ENCODE results near the gene DCC. TPM values are rescaled to one million over a fixed set of nuclear protein-coding genes. Genes with fewer than 3 reads are reported as not detected.

Gene DCC
- total RNA-seq, 1 donor from 2014 or later = not detected

- intact Hi-C loops (cut with DNase I) = no loop called here
- no peak for ATAC-seq (ENCODE audit: poor library complexity)
These were observed 487.0 kb downstream of the DCC start for GRCh38 chr18:52826994-52827393.

DNA sequence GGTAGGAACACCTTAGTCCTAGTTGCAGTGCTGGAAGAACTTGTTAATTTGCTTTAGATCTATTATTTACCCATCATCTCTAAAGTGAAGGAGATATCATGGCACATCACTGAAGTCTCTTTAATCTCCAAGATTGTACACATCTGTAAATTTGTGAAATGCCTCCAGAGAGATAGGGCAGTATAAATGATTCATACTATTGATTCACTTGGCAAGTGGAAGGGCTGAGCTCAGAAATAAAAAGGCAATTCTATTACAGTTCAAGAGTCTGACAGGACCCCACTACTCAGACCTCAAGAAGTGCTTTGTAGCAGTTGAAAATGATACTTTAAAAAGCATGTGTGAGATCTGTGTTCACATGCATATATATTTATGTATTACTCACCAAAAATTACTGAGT lies 489.3 kb downstream of the DCC start:
- DNase-seq (no peak), ATAC-seq (ENCODE audit: poor library complexity) (no peak)
- intact Hi-C loops (cut with DNase I) = no loop called here

More at GRCh38 chr18:52826994-52827393, 487.0 kb downstream of the DCC start:
- no peak for DNase-seq

DNA sequence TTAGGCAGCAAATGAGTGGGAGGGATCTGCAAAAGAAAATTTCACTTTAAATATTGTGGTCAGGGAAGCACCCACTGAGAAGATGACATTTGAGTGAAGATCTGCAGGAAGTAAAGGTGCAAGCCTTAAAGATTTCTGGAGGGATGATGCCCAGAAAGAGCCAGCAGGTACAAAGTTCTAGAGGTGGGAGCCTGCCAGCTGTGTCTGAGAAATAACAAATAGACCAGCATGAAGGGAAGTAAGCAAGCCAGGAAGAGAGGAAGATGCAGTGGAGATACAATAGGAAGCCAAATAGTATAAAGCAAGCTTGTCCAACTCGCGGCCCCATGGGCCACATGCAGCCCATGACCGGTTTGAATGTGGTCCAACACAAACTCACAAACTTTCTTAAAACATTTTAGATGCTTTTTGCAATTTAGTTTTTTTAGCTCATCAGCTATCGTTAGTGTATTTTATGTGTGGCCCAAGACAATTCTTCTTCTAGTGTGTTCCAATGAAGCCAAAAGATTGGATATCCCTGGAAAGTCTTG lies 489.9 kb downstream of the DCC start:
- DNase-seq = peak; percentile 46
- intact Hi-C loops (cut with DNase I) = no loop called here
- ATAC-seq (ENCODE audit: poor library complexity) = peak; percentile 69

DNA sequence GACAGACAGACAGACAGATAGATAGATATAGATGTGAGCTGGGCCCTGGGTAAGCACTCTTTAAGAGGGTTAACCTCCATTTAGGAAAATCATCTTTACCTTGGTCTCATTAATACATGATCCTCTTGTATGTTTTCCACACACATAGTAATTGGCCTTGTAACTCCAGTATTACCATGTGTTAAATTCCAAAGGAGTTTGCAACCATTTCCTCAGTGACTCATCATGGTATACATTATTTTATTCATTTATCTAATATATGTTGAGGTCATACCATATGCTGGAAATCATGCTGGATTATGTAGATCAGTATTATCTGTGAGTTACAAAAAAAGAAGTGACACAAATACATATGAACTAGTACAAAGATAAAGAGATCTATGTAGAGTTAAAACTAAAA lies 504.3 kb downstream of the DCC start:
- no peak for DNase-seq
- ATAC-seq (ENCODE audit: poor library complexity) = no peak
- intact Hi-C loops (cut with DNase I) = no loop called here

DNA sequence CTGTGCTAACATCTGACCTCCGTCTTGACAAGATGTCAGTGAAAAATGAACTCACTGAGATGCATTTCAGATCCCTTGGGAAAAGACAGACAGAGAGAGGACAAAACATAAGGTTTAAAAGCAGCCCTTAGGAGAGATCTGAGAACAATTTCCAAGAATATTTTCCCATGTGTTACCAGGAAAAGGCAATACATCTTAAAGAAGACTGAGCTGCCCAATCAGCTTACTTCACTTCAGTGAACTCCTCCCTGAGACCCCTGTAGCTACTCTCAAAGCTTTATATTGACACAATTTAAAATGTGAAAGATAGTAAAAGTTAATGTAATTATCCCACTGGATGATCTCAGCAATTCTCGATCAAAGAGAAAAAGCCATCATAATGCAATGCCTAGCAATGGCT lies 505.0 kb downstream of the DCC start:
- intact Hi-C loops (cut with DNase I) = no loop called here
- no peak for ATAC-seq (ENCODE audit: poor library complexity)
- DNase-seq = no peak

DNA sequence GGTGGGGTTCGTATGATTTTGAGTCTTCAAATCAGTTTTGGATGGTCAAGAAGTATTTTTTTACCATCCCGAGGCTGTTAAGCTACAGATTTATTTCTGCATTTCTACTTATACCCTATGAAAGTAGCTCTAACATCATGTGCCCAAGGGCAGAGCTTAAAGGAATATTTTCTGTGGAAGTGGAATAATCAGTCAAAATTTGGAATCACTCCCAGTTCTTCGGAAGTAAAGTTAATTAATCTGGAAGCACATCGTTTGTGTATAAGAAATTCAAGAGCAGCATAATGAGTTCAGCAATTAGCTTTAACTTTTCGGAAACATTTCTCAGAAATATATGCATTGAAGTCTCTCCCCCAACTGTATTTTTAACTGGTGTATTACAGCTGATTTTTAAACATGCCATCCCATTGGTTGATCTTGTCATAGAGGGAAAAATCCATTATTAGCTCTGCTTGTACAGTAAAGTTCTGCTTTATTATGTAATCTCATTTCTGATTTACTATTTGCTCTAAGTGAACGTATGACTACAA lies 510.1 kb downstream of the DCC start:
- DNase-seq = no peak
- ATAC-seq (ENCODE audit: poor library complexity) = no peak
- intact Hi-C loops (cut with DNase I) = no loop called here

- DNase-seq (no peak), ATAC-seq (ENCODE audit: poor library complexity) (no peak)
- intact Hi-C loops (cut with DNase I) = no loop called here
These were observed 521.6 kb downstream of the DCC start for GRCh38 chr18:52861558-52861957.

- intact Hi-C loops (cut with DNase I) = no loop called here
- no peak for DNase-seq
- ATAC-seq (ENCODE audit: poor library complexity) = no peak
These were observed 529.4 kb downstream of the DCC start for GRCh38 chr18:52869349-52869923.

DNA sequence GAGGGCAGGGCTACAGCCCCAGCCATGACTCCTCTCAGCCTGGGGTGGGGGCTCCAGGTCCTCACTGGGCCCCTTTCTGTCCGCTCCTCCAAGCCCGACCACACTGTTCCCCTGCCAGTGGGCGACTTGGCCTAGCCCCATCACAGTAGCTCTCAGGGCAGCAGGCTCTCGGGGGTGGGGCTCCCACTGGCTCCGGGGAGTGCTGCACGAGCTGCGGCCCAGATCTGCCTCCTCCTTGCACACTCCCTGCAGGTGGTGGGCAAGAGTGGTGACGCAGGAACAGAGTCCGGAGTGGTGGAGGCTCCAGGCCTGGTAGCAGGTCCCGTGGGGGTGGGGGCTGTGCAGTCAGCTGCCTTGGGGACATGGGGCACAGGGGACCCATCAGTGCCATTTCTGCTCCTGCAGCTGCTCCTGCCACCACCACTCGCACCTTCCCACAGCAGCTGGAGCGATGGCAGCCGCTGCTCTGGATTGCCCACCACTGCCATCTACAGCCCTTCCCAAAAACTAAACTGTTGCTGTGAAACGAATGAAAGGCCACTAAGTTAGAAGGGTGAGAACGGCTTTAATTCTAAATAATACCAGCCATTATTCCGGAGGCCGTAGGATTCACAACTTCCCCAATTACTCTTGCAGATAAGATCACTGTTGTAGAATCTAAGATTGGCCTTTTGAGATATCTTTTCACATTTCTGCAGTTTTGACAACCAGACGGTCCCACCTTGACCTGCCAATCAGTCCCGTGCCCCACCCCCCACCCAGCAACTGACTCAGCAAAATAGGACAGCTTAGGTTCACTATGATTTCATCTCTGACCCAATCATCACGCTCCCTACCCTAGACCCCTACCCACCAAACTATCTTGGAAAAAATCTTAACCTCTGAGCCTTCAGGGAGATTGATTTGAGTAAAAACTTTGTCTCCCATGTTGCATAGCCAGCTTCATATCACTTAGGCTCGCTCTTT lies 530.2 kb downstream of the DCC start:
- ATAC-seq (ENCODE audit: poor library complexity) (no peak), DNase-seq (no peak)
- intact Hi-C loops (cut with DNase I) = no loop called here

DNA sequence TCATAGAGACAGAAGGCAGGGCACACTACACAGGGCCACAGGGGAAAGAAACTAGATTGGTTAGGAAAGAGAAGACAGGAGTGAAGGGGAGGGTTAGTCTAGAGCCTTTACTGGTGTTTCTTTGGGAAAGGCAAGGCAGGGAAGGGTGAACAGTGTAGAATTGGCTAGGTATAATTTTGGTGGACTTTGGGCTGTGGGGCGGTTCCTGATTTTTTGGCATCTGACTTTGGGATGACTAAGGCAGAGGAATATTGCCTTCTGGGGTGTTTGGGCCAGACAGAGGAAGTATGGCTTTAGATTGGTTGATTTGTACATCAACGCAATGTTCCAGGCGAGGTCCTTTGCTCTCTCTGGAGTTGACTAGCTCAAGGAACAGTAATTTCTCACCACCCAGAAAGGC lies 534.8 kb downstream of the DCC start:
- no peak for DNase-seq
- intact Hi-C loops (cut with DNase I) = no loop called here
- ATAC-seq (ENCODE audit: poor library complexity) = no peak

DNA sequence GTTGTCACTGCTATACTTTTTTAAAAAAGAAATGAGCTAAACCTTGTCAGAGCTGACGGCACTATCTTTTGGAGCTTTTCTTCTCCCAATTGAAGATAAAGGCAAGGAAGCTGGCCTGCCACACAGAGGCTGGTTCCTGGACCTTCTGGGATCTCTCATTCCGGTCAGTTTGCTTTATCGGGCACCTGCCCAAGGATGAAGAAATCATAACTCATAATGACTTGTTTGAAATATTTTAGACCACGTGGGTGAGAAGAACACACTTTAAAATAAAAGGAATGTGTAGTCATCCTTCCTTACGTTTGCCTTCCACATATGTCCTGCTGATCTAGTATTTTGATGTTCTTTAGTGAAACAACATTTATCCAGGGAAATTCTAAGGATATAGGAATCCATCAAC lies 535.7 kb downstream of the DCC start:
- ATAC-seq (ENCODE audit: poor library complexity) = no peak
- DNase-seq = no peak
- intact Hi-C loops (cut with DNase I) = no loop called here

DNA sequence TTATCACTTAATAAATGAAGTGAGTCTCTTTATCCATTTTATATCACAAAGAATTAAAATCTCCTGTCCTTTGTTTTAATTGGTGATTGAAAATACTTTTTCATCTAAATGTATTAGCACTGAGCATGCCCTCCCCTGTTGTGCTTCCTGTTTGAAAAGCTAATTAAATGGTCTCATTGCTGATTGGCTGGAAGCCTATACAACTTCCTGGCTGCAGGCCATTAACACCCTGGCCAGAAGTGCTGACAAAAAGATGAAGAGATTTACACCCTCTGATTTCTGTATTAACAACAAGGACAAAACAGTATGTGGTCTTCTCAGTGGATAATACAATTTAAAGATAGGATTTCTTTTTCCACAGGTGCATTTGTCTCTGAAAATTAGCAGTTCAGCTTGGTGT lies 548.0 kb downstream of the DCC start:
- DNase-seq = no peak
- intact Hi-C loops (cut with DNase I) = no loop called here
- no peak for ATAC-seq (ENCODE audit: poor library complexity)

DNA sequence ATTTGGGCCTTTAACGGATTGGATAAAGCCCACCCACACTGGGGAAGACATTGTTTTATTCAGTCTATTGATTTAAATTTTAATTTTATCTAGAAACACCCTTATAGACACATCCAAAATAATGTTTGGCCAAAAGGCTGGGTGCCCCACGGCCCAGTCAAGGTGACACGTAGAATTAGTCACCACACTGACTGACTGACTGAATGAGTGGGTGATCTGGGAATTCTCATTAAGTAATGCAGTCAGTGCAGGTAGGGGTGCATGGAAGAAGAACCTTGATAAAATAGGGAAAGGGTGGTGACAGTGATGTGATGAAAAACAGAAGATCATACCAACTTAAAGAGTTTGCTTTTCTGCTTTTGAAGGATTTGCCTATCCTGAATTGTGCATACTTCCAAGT lies 554.8 kb downstream of the DCC start:
- DNase-seq (no peak), ATAC-seq (ENCODE audit: poor library complexity) (no peak)
- intact Hi-C loops (cut with DNase I) = no loop called here

DNA sequence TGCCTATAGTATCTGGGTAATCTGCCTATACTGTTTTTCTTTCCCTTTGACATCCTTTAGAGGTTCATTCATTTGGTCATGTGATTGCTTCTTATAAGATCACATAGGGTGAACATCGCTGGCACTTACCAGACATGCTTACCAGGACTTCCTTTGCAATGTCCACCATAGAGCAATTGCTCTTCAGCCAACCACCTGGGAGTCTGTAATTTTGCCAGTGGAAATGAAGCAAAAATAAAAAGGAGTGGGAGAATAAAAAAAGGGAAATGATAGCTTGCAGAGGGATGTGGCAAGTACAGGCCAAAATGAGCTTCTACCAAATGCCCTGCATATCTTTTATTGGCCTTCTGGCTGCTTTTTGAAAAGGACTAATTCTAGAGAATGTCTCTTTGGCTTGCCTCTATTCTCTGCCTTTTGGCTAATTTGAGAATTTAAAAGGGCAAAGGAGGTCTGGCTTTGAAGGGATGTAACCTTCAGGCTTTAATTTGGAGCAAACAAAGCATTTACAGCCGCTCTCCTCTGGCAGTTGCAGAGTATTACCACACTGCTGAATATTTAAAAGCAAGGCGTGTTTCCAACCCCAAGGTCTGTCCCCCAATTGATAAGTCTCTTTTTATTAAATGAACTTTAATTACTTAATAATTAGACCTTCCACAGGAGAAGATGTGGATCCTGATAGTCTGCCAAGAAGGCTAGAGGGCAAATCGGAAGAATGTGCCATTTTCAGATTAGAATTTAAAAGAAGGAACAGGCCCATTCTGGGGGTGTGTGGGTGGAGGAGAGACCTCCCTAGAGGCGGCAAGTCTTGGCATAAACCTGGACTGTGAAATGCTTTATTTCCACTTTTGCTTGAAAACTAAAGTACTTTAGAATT lies 557.9 kb downstream of the DCC start:
- intact Hi-C loops (cut with DNase I) = no loop called here
- DNase-seq = no peak
- no peak for ATAC-seq (ENCODE audit: poor library complexity)

GRCh38 chr18:52898485-52899058 lies 558.6 kb downstream of the DCC start:
- no peak for ATAC-seq (ENCODE audit: poor library complexity)
- intact Hi-C loops (cut with DNase I) = no loop called here
- DNase-seq = no peak

DNA sequence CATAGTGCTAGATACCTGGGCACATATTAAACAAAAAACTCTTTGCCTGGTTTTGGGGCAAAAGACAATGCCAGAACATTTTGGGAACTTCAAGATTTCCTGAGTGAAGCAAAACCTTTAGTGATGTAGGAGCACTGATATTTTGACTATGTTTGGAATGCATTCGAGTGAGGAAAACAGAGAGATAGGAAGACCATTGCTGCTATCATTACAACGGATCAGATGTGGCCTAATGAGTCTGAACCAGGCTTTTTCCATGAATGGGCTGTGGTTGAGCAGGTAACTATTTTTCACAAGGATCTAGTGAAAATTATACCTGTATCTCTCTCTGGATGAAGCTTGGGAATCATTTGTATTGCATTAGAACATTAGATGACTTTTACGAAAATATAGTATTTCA lies 562.2 kb downstream of the DCC start:
- ATAC-seq (ENCODE audit: poor library complexity) = no peak
- intact Hi-C loops (cut with DNase I) = no loop called here
- no peak for DNase-seq

DNA sequence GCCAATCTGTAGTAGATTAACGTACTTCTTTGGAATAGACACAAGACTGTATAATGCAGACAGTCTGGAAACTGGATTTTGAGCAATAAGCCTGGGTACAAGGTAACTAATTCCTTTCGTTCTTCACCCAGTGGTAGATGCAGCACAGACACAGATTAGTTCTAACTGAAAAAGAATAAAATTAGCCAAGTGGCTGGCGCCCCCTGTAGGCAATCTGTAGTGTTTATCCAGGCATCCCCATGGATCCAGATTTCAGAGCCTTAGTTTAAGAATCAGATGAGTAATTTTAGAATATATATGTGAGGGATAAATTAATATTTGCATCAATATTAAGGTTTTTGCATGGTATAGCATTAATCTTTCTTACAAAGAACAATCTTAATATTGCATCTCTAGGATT lies 563.9 kb downstream of the DCC start:
- ATAC-seq (ENCODE audit: poor library complexity) (no peak), DNase-seq (no peak)
- intact Hi-C loops (cut with DNase I) = no loop called here

- intact Hi-C loops (cut with DNase I) = no loop called here
- ATAC-seq (ENCODE audit: poor library complexity) (no peak), DNase-seq (no peak)
These were observed 567.7 kb downstream of the DCC start for GRCh38 chr18:52907543-52908308.
